A549 (cell line): Measurements from ENCODE around the gene PPIL4. TPM values are rescaled to one million over a fixed set of nuclear protein-coding genes. Genes with fewer than 3 reads are reported as not detected.

Experiments
- ATAC-seq, 2 experiments: fragments of 200-7000 bp in 1 of 2; fragments of >200 bp in 1 of 2; cut with Nextera tagmentation in 1 of 2; cut with Tn5 transposase in 1 of 2; 3 replicates each; pipeline versions ENCODE4 v1.8.0 to v1.9.1; 2018 to 2020; ENCODE audit warnings: mild to moderate bottlenecking in 1 of 2, moderate library complexity in 1 of 2
- CTCF ChIA-PET: fragments of 300-600 bp; sonication (Branson Sonifier 250); formaldehyde crosslinking; extraction: SDS; loops from one replicate; lab custom pipeline; 2021; ENCODE audit warnings: antibody characterized with exemption, inconsistent platforms; lab: Yijun Ruan, JAX
- POLR2A ChIA-PET: fragments of 350-600 bp; formaldehyde crosslinking; extraction: SDS; loops from one replicate; lab custom pipeline; 2021; ENCODE audit warnings: antibody characterized with exemption, inconsistent platforms; lab: Yijun Ruan, JAX
- DNase-seq, 2 experiments: peaks; one replicate each; pipeline versions ENCODE4 v3.0.0 to v3.0.0-alpha.2; 2011 to 2016; ENCODE audit warnings: low read depth in 1 of 2, low spot score in 1 of 2
- FAIRE-seq: peaks from 2 replicates; lab custom pipeline; 2011; peaks lifted over from hg19 to GRCh38; lab: Jason Lieb, UNC
- H3K27ac ChIP-seq, 2 experiments: fragments of >200 bp; sonication (Bioruptor Twin); formaldehyde crosslinking; 3 replicates each; pipeline ENCODE4 v1.5.1; 2016 to 2017
- H3K4me1 ChIP-seq: fragments of >200 bp; sonication (Bioruptor Twin); formaldehyde crosslinking; 3 replicates; pipeline ENCODE4 v1.6.1; 2016
- H3K4me2 ChIP-seq: fragments of >200 bp; sonication (Bioruptor Twin); formaldehyde crosslinking; 3 replicates; pipeline ENCODE4 v1.6.1; 2016
- H3K4me3 ChIP-seq: fragments of >200 bp; sonication (Bioruptor Twin); formaldehyde crosslinking; 3 replicates; pipeline ENCODE4 v1.5.1; 2016
- H3K9me3 ChIP-seq: fragments of >200 bp; sonication (Bioruptor Twin); formaldehyde crosslinking; 3 replicates; pipeline ENCODE4 v1.6.1; 2016
- BHLHE40 ChIP-seq: IDR thresholded peaks from 2 replicates; pipeline ENCODE4 v1.6.1; 2012; ENCODE audit warnings: low read depth, low read length, inconsistent platforms
- CEBPB ChIP-seq, 2 experiments: fragments of >200 bp in 1 of 2; sonication (Bioruptor Twin) in 1 of 2; formaldehyde crosslinking in 1 of 2; IDR thresholded peaks; 2 replicates each; pipeline ENCODE4 v1.6.1; 2012 to 2016
- CHD2 ChIP-seq: fragments of 150-350 bp; IDR thresholded peaks from 2 replicates; pipeline ENCODE4 v1.6.1; 2014; ENCODE audit warnings: low read length; ENCODE audit not compliant: partially characterized antibody
- EHF ChIP-seq: fragments of 250-450 bp; sonication (Bioruptor Pico); IDR thresholded peaks from 2 replicates; pipeline ENCODE4 v1.5.0; 2020; ENCODE audit warnings: mild to moderate bottlenecking
- EHMT2 ChIP-seq: fragments of 200-600 bp; sonication (generic); IDR thresholded peaks from 2 replicates; pipeline ENCODE4 v1.6.1; 2016; ENCODE audit warnings: antibody characterized with exemption, low read depth, mild to moderate bottlenecking, moderate library complexity
- ESRRA ChIP-seq: fragments of 150-350 bp; IDR thresholded peaks from 2 replicates; pipeline ENCODE4 v1.6.1; 2014; ENCODE audit warnings: mild to moderate bottlenecking, low read length, borderline replicate concordance
- FOSB ChIP-seq: fragments of 250-450 bp; sonication (Bioruptor Pico); IDR thresholded peaks from 2 replicates; pipeline ENCODE4 v1.5.0; 2020; ENCODE audit warnings: mild to moderate bottlenecking, moderate library complexity
- FOSL2 ChIP-seq, 2 experiments: fragments of 450-650 bp in 1 of 2; fragments of >200 bp in 1 of 2; sonication (Bioruptor Twin) in 1 of 2; formaldehyde crosslinking; IDR thresholded peaks; 2 replicates each; pipeline versions ENCODE4 v1.5.0 to v1.6.1; 2016 to 2020; ENCODE audit warnings: mild to moderate bottlenecking in 1 of 2, moderate library complexity in 1 of 2
- FOXS1 ChIP-seq: fragments of 250-450 bp; sonication (Bioruptor Pico); IDR thresholded peaks from 2 replicates; pipeline ENCODE4 v1.5.0; 2020; ENCODE audit warnings: mild to moderate bottlenecking, moderate library complexity
- HEYL ChIP-seq: fragments of 250-450 bp; sonication (Bioruptor Pico); IDR thresholded peaks from 2 replicates; pipeline ENCODE4 v1.8.0; 2021; ENCODE audit warnings: mild to moderate bottlenecking, moderate library complexity
- JUN ChIP-seq, 2 experiments: fragments of >200 bp; sonication (Bioruptor Twin); formaldehyde crosslinking; IDR thresholded peaks; 2 replicates in 1 of 2; 3 replicates in 1 of 2; pipeline ENCODE4 v1.6.1; 2016 to 2017
- MAFK ChIP-seq: fragments of 450-650 bp; IDR thresholded peaks from 2 replicates; pipeline ENCODE4 v1.6.1; 2014; ENCODE audit not compliant: partially characterized antibody
- MAZ ChIP-seq: fragments of 150-350 bp; IDR thresholded peaks from 2 replicates; pipeline ENCODE4 v1.6.1; 2014; ENCODE audit warnings: antibody characterized with exemption, low read depth, low read length, borderline replicate concordance
- MYC ChIP-seq: IDR thresholded peaks from 2 replicates; pipeline ENCODE4 v1.6.1; 2012; ENCODE audit warnings: mild to moderate bottlenecking, inconsistent platforms, low read length, improper control_type of control experiment, borderline replicate concordance
- NFE2L2 ChIP-seq: fragments of 150-350 bp; conservative IDR thresholded peaks from 2 replicates; pipeline ENCODE4 v1.6.1; 2014; ENCODE audit warnings: low read length
- PHF8 ChIP-seq: fragments of 200-600 bp; sonication (generic); IDR thresholded peaks from 2 replicates; pipeline ENCODE4 v1.6.1; 2016; ENCODE audit warnings: low read depth, mild to moderate bottlenecking, antibody characterized with exemption, moderate library complexity, borderline replicate concordance
- RARB ChIP-seq: fragments of 250-450 bp; sonication (Bioruptor Pico); IDR thresholded peaks from 2 replicates; pipeline ENCODE4 v1.8.0; 2021; ENCODE audit warnings: mild to moderate bottlenecking, moderate library complexity
- RCOR1 ChIP-seq: fragments of 150-350 bp; IDR thresholded peaks from 2 replicates; pipeline ENCODE4 v1.6.1; 2014; ENCODE audit warnings: antibody characterized with exemption, low read length, low read depth
- TFCP2L1 ChIP-seq: fragments of 250-450 bp; sonication (Bioruptor Pico); IDR thresholded peaks from 2 replicates; pipeline ENCODE4 v1.5.0; 2021; ENCODE audit warnings: mild to moderate bottlenecking
- ZC3H11A ChIP-seq: fragments of 450-650 bp; IDR thresholded peaks from 2 replicates; pipeline ENCODE4 v1.6.1; 2014; ENCODE audit warnings: antibody characterized with exemption, mild to moderate bottlenecking
- whole genome bisulfite sequencing: methylation state at CpG from one replicate; pipeline ENCODE4 v1.1.6; 2017; ENCODE audit errors: missing lambda C conversion rate; 5-methylcytosine and 5-hydroxymethylcytosine counted together
- polyA plus RNA-seq, 4 experiments: library from polyadenylated mRNA; depleted of rRNA in 3 of 4; stranded (reverse); fragments of >200 nt; fragmentation: RNase III in 1 of 4; extraction: RNeasy Plus Mini Kit Qiagen cat#74134 plus additional on column Dnase treatment in 1 of 4; gene quantifications; 2 replicates in 3 of 4; 3 replicates in 1 of 4; pipeline ENCODE4 v1.2.3, GENCODE V29; 2011 to 2017
- TF ChIP-seq, protein P1 (sequence below): fragments of >200 bp; sonication (Bioruptor Twin); formaldehyde crosslinking; IDR thresholded peaks from 3 replicates; pipeline ENCODE4 v1.6.1; 2016
- TF ChIP-seq, protein P2 (sequence below): fragments of 450-650 bp; IDR thresholded peaks from 2 replicates; pipeline ENCODE4 v1.6.1; 2014; ENCODE audit warnings: antibody characterized with exemption
- TF ChIP-seq, protein P3 (sequence below): fragments of 200-600 bp; sonication (generic); IDR thresholded peaks from 2 replicates; pipeline ENCODE4 v1.6.1; 2016; ENCODE audit warnings: antibody characterized with exemption, mild to moderate bottlenecking, moderate library complexity
- TF ChIP-seq, protein P4 (sequence below): IDR thresholded peaks from 2 replicates; pipeline ENCODE4 v1.6.1; 2012
- TF ChIP-seq, protein P5 (sequence below): IDR thresholded peaks from 2 replicates; pipeline ENCODE4 v1.6.1; 2012

The PPIL4 gene
- polyA plus RNA-seq, 2 of the 4 experiments (the other 2 are of a cell fraction) = 12.1 to 17.2 TPM

DNA sequence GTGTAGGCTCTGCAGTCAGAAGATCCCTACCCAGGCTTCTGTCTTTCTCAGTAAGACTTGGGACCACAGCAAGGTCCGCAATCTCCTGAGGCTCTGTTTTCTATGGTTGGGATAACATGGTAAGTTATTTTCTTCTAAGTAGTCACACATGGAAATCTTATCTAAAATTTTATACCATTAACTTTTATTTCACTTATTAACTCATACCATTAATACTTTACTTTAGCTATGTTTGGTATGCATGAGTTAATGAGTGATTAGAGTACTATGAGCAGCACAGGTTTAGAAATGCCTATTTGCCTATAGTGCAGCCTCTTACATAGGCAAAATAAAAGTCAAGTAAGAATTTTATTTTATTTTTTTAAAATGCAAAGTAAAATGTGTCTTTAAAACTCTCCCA, 47.6 kb upstream of the PPIL4 start:
- Histone ChIP-seq H3K9me3 (no peaks in the 10 kb centered on the region), H3K4me2 (no peak overlapping the region), H3K27ac (no peak overlapping the region), H3K4me3 (no peak overlapping the region), H3K4me1 (no peaks in the 10 kb centered on the region)
- POLR2A ChIA-PET = no interaction called here
- 95% methylated on average over 1 of the region's 1 CpG for WGBS
- DNase-seq (no peak), ATAC-seq (no peak), FAIRE-seq (no peak)
- TF ChIP-seq, protein P1, sequence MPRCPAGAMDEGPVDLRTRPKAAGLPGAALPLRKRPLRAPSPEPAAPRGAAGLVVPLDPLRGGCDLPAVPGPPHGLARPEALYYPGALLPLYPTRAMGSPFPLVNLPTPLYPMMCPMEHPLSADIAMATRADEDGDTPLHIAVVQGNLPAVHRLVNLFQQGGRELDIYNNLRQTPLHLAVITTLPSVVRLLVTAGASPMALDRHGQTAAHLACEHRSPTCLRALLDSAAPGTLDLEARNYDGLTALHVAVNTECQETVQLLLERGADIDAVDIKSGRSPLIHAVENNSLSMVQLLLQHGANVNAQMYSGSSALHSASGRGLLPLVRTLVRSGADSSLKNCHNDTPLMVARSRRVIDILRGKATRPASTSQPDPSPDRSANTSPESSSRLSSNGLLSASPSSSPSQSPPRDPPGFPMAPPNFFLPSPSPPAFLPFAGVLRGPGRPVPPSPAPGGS = no peak
- TF ChIP-seq NFE2L2 (no peak), RCOR1 (no peak), CHD2 (no peak), FOSL2 (IDR thresholded peaks at IDR 0.05) (no peak), FOSL2 (CRISPR knock-in tag; IDR thresholded peaks at IDR 0.05) (no peak), TFCP2L1 (CRISPR knock-in tag) (no peak), JUN (IDR thresholded peaks at IDR 0.05) (no peak), CEBPB (IDR thresholded peaks at IDR 0.05) (no peak), FOSB (CRISPR knock-in tag) (no peak), ZC3H11A (no peak), ESRRA (no peak)
- TF ChIP-seq, protein P2, sequence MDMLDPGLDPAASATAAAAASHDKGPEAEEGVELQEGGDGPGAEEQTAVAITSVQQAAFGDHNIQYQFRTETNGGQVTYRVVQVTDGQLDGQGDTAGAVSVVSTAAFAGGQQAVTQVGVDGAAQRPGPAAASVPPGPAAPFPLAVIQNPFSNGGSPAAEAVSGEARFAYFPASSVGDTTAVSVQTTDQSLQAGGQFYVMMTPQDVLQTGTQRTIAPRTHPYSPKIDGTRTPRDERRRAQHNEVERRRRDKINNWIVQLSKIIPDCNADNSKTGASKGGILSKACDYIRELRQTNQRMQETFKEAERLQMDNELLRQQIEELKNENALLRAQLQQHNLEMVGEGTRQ = no peak
- TF ChIP-seq, protein P3, sequence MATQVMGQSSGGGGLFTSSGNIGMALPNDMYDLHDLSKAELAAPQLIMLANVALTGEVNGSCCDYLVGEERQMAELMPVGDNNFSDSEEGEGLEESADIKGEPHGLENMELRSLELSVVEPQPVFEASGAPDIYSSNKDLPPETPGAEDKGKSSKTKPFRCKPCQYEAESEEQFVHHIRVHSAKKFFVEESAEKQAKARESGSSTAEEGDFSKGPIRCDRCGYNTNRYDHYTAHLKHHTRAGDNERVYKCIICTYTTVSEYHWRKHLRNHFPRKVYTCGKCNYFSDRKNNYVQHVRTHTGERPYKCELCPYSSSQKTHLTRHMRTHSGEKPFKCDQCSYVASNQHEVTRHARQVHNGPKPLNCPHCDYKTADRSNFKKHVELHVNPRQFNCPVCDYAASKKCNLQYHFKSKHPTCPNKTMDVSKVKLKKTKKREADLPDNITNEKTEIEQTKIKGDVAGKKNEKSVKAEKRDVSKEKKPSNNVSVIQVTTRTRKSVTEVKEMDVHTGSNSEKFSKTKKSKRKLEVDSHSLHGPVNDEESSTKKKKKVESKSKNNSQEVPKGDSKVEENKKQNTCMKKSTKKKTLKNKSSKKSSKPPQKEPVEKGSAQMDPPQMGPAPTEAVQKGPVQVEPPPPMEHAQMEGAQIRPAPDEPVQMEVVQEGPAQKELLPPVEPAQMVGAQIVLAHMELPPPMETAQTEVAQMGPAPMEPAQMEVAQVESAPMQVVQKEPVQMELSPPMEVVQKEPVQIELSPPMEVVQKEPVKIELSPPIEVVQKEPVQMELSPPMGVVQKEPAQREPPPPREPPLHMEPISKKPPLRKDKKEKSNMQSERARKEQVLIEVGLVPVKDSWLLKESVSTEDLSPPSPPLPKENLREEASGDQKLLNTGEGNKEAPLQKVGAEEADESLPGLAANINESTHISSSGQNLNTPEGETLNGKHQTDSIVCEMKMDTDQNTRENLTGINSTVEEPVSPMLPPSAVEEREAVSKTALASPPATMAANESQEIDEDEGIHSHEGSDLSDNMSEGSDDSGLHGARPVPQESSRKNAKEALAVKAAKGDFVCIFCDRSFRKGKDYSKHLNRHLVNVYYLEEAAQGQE = no peak
- TF ChIP-seq, protein P4, sequence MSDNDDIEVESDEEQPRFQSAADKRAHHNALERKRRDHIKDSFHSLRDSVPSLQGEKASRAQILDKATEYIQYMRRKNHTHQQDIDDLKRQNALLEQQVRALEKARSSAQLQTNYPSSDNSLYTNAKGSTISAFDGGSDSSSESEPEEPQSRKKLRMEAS = no peak
- CTCF ChIA-PET = interaction anchor here (1.0 to 1.4 kb wide), 2 partner anchors 9 to 15 kb away, joined by 3 read pairs; no protein-coding TSS in a partner anchor

DNA sequence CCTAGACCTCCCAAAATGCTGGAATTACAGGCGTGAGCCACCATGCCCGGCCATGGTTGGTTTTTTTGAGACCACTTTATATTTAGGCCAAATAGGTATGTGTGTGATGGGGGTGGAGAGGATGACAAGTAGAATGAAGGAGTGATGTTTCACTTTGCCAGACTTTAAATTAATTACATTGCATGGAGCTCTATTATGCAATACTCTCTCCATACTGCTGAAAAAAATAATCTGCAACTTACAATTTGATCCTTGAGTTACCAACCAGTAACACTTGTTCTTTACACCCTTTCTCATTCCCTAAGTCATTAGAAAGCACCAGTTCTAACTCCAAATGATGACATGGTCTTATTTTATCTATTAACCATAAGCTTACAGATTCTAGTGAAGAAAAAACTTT, 47.1 kb upstream of the PPIL4 start:
- TF ChIP-seq, protein P5, sequence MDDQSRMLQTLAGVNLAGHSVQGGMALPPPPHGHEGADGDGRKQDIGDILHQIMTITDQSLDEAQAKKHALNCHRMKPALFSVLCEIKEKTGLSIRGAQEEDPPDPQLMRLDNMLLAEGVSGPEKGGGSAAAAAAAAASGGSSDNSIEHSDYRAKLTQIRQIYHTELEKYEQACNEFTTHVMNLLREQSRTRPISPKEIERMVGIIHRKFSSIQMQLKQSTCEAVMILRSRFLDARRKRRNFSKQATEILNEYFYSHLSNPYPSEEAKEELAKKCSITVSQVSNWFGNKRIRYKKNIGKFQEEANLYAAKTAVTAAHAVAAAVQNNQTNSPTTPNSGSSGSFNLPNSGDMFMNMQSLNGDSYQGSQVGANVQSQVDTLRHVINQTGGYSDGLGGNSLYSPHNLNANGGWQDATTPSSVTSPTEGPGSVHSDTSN = no peak
- no peak for TF ChIP-seq FOXS1
- TF ChIP-seq BHLHE40 = no peak
- no peak for TF ChIP-seq EHMT2
- TF ChIP-seq MYC = no peak
- TF ChIP-seq EHF (CRISPR knock-in tag) = no peak
- no peak for TF ChIP-seq ESRRA
- TF ChIP-seq HEYL (CRISPR knock-in tag) = no peak
- TF ChIP-seq MAZ = no peak
- TF ChIP-seq MAFK = no peak
- no peak for TF ChIP-seq PHF8
- no peak for TF ChIP-seq RARB (CRISPR knock-in tag)
- TF ChIP-seq JUN (IDR thresholded peaks at IDR 0.05) = no peak
- TF ChIP-seq, all 56 proteins: peak for 0
- ATAC-seq = no peak
- no peak overlapping the region for H3K4me2 ChIP-seq
- CTCF ChIA-PET = interaction anchor here (1.0 to 1.4 kb wide), 2 partner anchors 10 to 15 kb away, joined by 3 read pairs; no protein-coding TSS in a partner anchor
- FAIRE-seq = no peak
- no peak for DNase-seq
- no peak overlapping the region for H3K27ac ChIP-seq
- H3K9me3 ChIP-seq = no peaks in the 10 kb centered on the region
- whole genome bisulfite sequencing = 96% methylated on average over 2 of the region's 2 CpGs
- no peak overlapping the region for H3K4me3 ChIP-seq
- H3K4me1 ChIP-seq = no peaks in the 10 kb centered on the region
- POLR2A ChIA-PET = interaction anchor here (0.6 kb wide), 1 partner anchor 19 kb away, joined by 3 read pairs; no protein-coding TSS in a partner anchor
